ENCODE measurements around the gene CD69. TPM values are rescaled to one million over a fixed set of nuclear protein-coding genes. Genes with fewer than 3 reads are reported as not detected.

CD69 gene
- total RNA-seq, 3 donors from 2014 or later (not counting 1 experiment from before 2014, with no cell fraction given) = 739 to 1,541 (median 990) TPM

GRCh38 chr12:9752145-9752933 is 8.4 kb downstream of the CD69 start:
- Mint-ChIP-seq H3K4me3 (peak overlapping the region; percentile 80), H3K27me3 (ENCODE audit: low read depth in 2 of 2) (no peaks in the 10 kb centered on the region), H3K9me3 (no peaks in the 10 kb centered on the region), H3K4me1 (peaks cover 35 to 51% of the 10 kb centered on the region in 2 donors), H3K36me3 (peaks cover 39% of the 10 kb centered on the region), H3K27ac (peak overlapping the region; percentile 88 to 100)
- H3K4me3 ChIP-seq (ENCODE audit: low read length) = no peak overlapping the region
- no peak for TF ChIP-seq CTCF (IDR thresholded peaks at IDR 0.05)
- H3K36me3 ChIP-seq (ENCODE audit: control insufficient read depth, insufficient read depth, low read length) = peaks cover 50% of the 10 kb centered on the region
- DNase-seq = no peak
- no peaks in the 10 kb centered on the region for H3K9me3 ChIP-seq (ENCODE audit: control insufficient read depth, insufficient read depth, low read length)
- H3K4me1 ChIP-seq (ENCODE audit: control insufficient read depth, insufficient read depth, low read length) = peaks cover 22% of the 10 kb centered on the region
- WGBS (ENCODE audit: insufficient coverage) = no CpG with 5 or more reads among the region's 2 CpGs
- intact Hi-C loops (cut with micrococcal nuclease) = no loop called here
- H3K27ac ChIP-seq (ENCODE audit: low read length) = no peak overlapping the region
- no peaks in the 10 kb centered on the region for H3K27me3 ChIP-seq (ENCODE audit: control insufficient read depth, insufficient read depth, low read length)
- peak; percentile 3 to 15 (median 14) for ATAC-seq

GRCh38 chr12:9751204-9752144 is 9.2 kb downstream of the CD69 start:
- intact Hi-C loops (cut with micrococcal nuclease) = no loop called here
- Histone ChIP-seq H3K4me3 (ENCODE audit: low read length) (no peak overlapping the region), H3K27me3 (ENCODE audit: control insufficient read depth, insufficient read depth, low read length) (no peaks in the 10 kb centered on the region), H3K27ac (ENCODE audit: low read length) (peak overlapping the region; percentile 18), H3K9me3 (ENCODE audit: control insufficient read depth, insufficient read depth, low read length) (no peaks in the 10 kb centered on the region), H3K36me3 (ENCODE audit: control insufficient read depth, insufficient read depth, low read length) (peaks cover 46% of the 10 kb centered on the region), H3K4me1 (ENCODE audit: control insufficient read depth, insufficient read depth, low read length) (peaks cover 16% of the 10 kb centered on the region)
- peak in 1 of 2 donors; percentile 72 for DNase-seq
- ATAC-seq = peak; percentile 27 to 50 (median 41)
- Mint-ChIP-seq H3K9me3 (no peaks in the 10 kb centered on the region), H3K4me1 (peaks cover 26 to 43% of the 10 kb centered on the region in 2 donors), H3K4me3 (peak overlapping the region; percentile 79), H3K36me3 (peaks cover 39% of the 10 kb centered on the region), H3K27me3 (ENCODE audit: low read depth in 2 of 2) (no peaks in the 10 kb centered on the region), H3K27ac (peak overlapping the region; percentile 88 to 100)
- TF ChIP-seq CTCF (IDR thresholded peaks at IDR 0.05) = peak; percentile 15
- WGBS (ENCODE audit: insufficient coverage) = 52% methylated on average over 7 of the region's 9 CpGs

- Mint-ChIP-seq H3K27ac (peak overlapping the region in 1 of 2 donors; percentile 100), H3K9me3 (no peaks in the 10 kb centered on the region), H3K36me3 (peaks cover 36% of the 10 kb centered on the region), H3K4me3 (peak overlapping the region; percentile 74), H3K4me1 (peaks cover 19 to 35% of the 10 kb centered on the region in 2 donors), H3K27me3 (ENCODE audit: low read depth in 2 of 2) (no peaks in the 10 kb centered on the region)
- Histone ChIP-seq H3K4me3 (ENCODE audit: low read length) (no peak overlapping the region), H3K27me3 (ENCODE audit: control insufficient read depth, insufficient read depth, low read length) (no peaks in the 10 kb centered on the region), H3K36me3 (ENCODE audit: control insufficient read depth, insufficient read depth, low read length) (peaks cover 37% of the 10 kb centered on the region), H3K9me3 (ENCODE audit: control insufficient read depth, insufficient read depth, low read length) (no peaks in the 10 kb centered on the region), H3K4me1 (ENCODE audit: control insufficient read depth, insufficient read depth, low read length) (peaks cover 16% of the 10 kb centered on the region), H3K27ac (ENCODE audit: low read length) (no peak overlapping the region)
- intact Hi-C loops (cut with micrococcal nuclease) = loop anchor here (1.0 kb wide), 1 partner anchor 48 kb away; no protein-coding TSS in a partner anchor
- peak; percentile 87 for TF ChIP-seq CTCF (IDR thresholded peaks at IDR 0.05)
- WGBS (ENCODE audit: insufficient coverage) = 18% methylated on average over 12 of the region's 20 CpGs
- ATAC-seq (peak; percentile 41 to 80 (median 68)), DNase-seq (peak in 1 of 2 donors; percentile 87)
Observed at GRCh38 chr12:9750276-9751203, 10.2 kb downstream of the CD69 start.
